Glomerular endothelial cell (primary cell): Measurements from ENCODE around the gene SIGLEC5. TPM values are rescaled to one million over a fixed set of nuclear protein-coding genes. Genes with fewer than 3 reads are reported as not detected.

Experiments
- DNase-seq: peaks from one replicate; pipeline ENCODE4 v3.0.0-alpha.2; 2011; ENCODE audit warnings: low read depth, low spot score; ENCODE audit errors: extremely low read depth
- total RNA-seq: library from RNA; depleted of rRNA; stranded (reverse); fragments of >200 nt; gene quantifications from 2 replicates; pipeline ENCODE4 v1.2.3, GENCODE V29; 2015

SIGLEC5 gene
- total RNA-seq, 1 donor from 2014 or later = 0.93 TPM

GRCh38 chr19:51628153-51628939 lies 1.9 kb downstream of the SIGLEC5 start:
- DNase-seq = no peak

- no peak for DNase-seq
Measured at GRCh38 chr19:51627491-51628138, 2.6 kb downstream of the SIGLEC5 start.

GRCh38 chr19:51626675-51627074 lies 3.5 kb downstream of the SIGLEC5 start:
- no peak for DNase-seq

GRCh38 chr19:51621178-51621577 lies 9.0 kb downstream of the SIGLEC5 start:
- DNase-seq = no peak

GRCh38 chr19:51615991-51616390 lies 14.2 kb downstream of the SIGLEC5 start:
- DNase-seq = no peak

- no peak for DNase-seq
Measured at GRCh38 chr19:51614789-51615188, 15.4 kb downstream of the SIGLEC5 start.

GRCh38 chr19:51610576-51610975 lies 19.6 kb downstream of the SIGLEC5 start:
- DNase-seq = no peak

- DNase-seq = peak; percentile 42
Measured at GRCh38 chr19:51607920-51608562, 22.2 kb downstream of the SIGLEC5 start.

GRCh38 chr19:51607077-51607476 lies 23.1 kb downstream of the SIGLEC5 start:
- DNase-seq = no peak

GRCh38 chr19:51602189-51602854 lies 27.9 kb downstream of the SIGLEC5 start:
- no peak for DNase-seq

GRCh38 chr19:51600940-51601580 lies 29.1 kb downstream of the SIGLEC5 start:
- no peak for DNase-seq

GRCh38 chr19:51599084-51599483 lies 31.1 kb downstream of the SIGLEC5 start:
- DNase-seq = no peak

- DNase-seq = no peak
Measured at GRCh38 chr19:51598159-51598915, 31.9 kb downstream of the SIGLEC5 start.

- DNase-seq = no peak
Measured at GRCh38 chr19:51595190-51596175, 34.7 kb downstream of the SIGLEC5 start.

- DNase-seq = no peak
Measured at GRCh38 chr19:51594774-51595109, 35.5 kb downstream of the SIGLEC5 start.

GRCh38 chr19:51593969-51594773 lies 36.0 kb downstream of the SIGLEC5 start:
- peak; percentile 84 for DNase-seq

GRCh38 chr19:51593138-51593890 lies 36.9 kb downstream of the SIGLEC5 start:
- DNase-seq = no peak
